Measurements from ENCODE around the gene PCDHGA11.
"Not testable (repeated sequence)": the region's sequence is repeated elsewhere in the genome, so short reads cannot be mapped to it uniquely, and the experiment has no call there.

PCDHGA11 gene

DNA sequence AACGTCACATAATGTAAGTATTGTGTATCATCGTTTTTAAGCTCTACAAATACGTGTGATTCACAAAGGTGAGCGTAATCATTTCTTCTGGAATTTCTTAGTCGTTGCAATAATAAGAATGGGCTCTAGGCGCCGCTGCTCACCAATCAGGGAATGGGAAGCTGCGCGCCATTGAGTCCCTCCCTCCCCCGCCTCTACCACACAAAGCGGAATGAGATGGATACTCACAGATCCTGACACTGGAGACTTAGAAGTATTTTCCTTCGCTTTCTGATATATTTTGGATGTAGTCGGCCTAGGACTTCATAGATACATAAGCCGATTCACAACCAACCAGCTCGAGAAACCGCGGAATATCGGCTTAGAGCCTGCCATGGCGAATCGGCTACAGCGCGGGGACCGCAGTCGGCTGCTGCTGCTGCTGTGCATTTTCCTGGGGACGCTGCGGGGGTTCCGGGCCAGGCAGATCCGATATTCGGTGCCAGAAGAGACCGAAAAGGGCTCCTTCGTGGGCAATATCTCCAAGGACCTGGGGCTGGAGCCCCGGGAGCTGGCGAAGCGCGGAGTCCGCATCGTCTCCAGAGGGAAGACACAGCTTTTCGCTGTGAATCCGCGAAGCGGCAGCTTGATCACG is at the start of gene PCDHGA11:
Gene PCDHGA11, plus strand, starts transcription at position 197 of the 634 bp plus-strand sequence. Its CDS starts 177 bp downstream, at position 374.
- DNase-seq (ENCODE audit: low spot score) = peak; percentile 44

DNA sequence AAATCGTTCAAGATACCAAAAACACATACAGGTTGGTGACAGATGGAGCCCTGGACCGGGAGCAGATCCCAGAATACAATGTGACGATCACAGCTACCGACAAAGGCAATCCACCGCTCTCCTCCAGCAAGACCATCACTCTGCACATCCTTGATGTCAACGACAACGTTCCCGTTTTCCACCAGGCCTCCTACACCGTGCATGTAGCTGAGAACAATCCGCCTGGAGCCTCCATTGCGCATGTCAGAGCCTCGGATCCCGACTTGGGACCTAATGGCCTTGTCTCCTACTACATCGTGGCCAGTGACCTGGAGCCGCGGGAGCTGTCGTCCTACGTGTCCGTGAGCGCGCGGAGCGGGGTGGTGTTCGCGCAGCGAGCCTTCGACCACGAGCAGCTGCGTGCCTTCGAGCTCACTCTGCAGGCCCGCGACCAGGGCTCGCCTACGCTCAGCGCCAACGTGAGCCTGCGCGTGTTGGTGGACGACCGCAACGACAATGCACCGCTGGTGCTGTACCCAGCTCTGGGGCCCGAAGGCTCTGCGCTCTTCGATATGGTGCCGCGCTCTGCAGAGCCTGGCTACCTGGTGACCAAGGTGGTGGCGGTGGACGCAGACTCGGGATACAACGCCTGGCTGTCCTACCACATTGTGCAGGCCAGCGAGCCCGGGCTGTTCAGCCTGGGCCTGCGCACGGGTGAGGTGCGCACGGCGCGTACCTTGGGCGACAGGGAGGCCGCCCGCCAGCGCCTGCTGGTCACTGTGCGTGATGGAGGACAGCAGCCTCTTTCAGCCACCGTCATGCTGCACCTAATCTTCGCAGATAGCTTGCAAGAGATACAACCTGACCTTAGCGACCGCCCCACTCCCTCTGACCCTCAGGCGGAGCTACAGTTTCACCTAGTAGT is 49.0 kb upstream of the PCDHGA11 start:
- DNase-seq (ENCODE audit: low spot score) = no peak

DNA sequence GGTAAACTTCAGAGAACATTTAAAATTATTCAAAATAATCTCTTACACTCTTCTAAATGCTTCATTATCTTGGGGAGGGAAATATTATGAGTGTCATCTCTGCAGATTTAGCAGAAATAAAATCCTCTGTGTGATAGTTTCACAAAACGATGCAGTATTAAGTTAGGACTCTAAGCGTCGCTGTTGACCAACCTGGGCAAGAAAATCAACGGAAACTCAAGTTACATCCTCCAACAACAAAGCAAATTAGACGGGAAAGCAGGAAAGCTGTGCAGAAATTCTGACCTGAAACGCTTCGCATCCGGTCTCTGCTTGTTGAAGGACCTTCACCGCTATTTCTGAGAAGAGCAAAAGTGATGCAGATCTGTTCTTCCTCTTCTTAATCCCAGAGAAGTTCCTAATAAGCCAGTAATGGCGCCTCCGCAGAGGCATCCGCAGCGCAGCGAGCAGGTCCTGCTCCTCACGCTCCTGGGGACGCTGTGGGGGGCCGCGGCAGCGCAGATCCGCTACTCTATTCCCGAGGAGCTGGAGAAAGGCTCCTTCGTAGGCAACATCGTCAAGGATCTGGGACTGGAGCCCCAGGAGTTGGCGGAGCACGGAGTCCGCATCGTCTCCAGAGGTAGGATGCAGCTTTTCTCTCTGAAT is 47.1 kb upstream of the PCDHGA11 start, which contains the start of gene PCDHGA6:
Gene PCDHGA6, plus strand, starts transcription at position 219 of the 645 bp plus-strand sequence. Its CDS starts 193 bp downstream, at position 412.
- peak; percentile 8 for DNase-seq (ENCODE audit: low spot score)

DNA sequence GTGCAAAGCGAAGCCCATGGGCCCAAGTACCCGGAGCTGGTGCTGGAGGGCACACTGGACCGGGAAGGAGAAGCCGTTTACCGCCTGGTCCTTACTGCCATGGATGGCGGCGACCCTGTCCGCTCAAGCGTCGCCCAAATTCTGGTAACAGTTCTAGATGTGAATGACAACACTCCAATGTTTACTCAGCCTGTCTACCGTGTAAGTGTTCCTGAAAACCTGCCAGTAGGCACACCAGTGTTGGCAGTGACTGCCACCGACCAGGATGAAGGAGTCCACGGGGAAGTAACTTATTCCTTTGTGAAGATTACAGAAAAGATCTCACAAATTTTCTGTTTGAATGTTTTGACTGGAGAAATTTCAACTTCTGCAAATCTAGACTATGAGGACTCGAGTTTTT is 46.2 kb upstream of the PCDHGA11 start:
- DNase-seq (ENCODE audit: low spot score) = no peak

DNA sequence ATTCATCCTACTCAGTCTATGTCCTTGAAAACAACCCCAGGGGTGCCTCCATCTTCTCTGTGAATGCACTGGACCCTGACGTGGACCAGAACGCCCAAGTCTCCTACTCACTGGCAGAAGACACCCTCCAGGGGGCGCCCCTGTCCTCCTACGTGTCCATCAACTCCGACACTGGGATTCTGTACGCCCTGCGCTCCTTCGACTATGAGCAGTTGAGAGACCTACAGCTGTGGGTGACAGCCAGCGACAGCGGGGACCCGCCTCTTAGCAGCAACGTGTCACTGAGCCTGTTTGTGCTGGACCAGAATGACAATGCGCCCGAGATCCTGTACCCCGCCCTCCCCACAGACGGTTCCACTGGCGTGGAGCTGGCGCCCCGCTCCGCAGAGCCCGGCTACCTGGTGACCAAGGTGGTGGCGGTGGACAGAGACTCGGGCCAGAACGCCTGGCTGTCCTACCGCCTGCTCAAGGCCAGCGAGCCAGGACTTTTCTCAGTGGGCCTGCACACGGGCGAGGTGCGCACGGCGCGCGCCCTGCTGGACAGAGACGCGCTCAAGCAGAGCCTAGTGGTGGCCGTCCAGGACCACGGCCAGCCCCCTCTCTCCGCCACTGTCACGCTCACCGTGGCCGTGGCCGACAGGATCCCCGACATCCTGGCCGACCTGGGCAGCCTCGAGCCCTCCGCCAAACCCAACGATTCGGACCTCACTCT is 45.3 kb upstream of the PCDHGA11 start:
- not testable (repeated sequence) for DNase-seq (ENCODE audit: low spot score)

DNA sequence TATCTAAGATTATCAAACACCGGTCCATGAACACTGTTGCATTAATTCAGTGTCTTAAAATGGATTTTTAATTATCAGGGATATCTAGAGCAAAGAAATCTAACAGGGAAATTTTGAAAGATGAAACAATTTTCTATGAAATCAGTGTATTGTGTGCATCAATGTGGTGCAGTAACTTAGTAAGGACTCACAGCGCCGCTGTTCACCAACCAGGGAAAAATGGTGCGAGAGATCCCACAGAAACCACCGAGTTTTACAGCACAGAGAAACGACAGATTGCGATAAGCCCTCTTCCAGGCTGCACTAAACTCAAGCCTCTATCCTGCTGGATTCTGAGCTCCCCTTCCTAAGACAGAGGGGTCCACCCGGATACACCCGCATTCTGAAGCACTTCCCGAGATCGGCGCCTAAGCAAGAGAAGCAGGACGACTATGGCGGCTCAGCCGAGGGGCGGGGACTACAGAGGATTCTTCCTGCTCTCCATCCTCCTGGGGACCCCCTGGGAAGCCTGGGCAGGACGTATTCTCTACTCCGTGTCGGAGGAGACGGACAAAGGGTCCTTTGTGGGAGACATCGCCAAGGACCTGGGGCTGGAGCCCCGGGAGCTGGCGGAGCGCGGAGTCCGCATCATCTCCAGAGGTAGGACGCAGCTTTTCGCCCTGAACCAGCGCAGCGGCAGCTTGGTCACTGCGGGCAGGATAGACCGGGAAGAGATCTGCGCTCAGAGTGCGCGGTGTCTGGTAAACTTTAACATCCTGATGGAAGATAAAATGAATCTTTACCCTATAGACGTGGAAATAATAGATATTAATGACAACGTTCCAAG is 38.2 kb upstream of the PCDHGA11 start, which contains the start of gene PCDHGA7:
Gene PCDHGA7, plus strand, starts transcription at position 274 of the 826 bp plus-strand sequence. Its CDS starts 158 bp downstream, at position 432.
- DNase-seq (ENCODE audit: low spot score) = no peak

DNA sequence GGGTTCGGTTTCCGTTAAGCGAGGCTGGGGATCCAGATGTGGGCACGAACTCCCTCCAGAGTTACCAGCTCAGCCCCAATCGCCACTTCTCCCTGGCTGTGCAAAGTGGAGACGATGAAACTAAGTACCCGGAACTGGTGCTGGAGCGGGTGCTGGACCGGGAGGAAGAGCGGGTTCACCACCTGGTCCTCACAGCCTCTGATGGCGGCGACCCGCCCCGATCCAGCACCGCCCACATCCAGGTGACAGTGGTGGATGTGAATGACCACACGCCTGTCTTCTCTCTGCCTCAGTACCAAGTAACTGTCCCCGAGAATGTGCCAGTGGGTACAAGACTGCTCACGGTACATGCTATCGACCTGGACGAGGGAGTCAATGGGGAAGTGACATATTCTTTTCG is 37.5 kb upstream of the PCDHGA11 start:
- no peak for DNase-seq (ENCODE audit: low spot score)

DNA sequence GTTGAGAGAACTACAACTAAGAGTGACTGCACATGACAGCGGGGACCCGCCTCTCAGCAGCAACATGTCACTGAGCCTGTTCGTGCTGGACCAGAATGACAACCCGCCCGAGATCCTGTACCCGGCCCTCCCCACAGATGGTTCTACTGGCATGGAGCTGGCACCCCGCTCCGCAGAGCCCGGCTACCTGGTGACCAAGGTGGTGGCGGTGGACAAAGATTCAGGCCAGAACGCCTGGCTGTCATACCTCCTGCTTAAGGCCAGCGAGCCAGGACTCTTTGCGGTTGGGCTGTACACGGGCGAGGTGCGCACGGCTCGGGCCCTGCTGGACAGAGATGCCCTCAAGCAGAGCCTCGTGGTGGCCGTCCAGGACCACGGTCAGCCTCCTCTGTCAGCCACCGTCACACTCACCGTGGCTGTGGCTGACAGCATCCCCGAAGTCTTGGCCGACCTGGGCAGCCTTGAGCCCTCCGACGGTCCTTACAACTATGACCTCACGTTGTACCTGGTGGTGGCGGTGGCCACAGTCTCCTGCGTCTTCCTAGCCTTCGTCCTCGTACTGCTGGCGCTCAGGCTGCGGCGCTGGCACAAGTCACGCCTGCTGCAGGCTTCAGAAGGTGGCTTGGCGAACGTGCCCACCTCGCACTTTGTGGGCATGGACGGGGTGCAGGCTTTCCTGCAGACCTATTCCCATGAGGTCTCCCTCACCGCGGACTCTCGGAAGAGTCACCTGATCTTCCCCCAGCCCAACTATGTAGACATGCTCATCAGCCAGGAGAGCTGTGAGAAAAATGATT is 36.2 kb upstream of the PCDHGA11 start:
- DNase-seq (ENCODE audit: low spot score) = no peak

DNA sequence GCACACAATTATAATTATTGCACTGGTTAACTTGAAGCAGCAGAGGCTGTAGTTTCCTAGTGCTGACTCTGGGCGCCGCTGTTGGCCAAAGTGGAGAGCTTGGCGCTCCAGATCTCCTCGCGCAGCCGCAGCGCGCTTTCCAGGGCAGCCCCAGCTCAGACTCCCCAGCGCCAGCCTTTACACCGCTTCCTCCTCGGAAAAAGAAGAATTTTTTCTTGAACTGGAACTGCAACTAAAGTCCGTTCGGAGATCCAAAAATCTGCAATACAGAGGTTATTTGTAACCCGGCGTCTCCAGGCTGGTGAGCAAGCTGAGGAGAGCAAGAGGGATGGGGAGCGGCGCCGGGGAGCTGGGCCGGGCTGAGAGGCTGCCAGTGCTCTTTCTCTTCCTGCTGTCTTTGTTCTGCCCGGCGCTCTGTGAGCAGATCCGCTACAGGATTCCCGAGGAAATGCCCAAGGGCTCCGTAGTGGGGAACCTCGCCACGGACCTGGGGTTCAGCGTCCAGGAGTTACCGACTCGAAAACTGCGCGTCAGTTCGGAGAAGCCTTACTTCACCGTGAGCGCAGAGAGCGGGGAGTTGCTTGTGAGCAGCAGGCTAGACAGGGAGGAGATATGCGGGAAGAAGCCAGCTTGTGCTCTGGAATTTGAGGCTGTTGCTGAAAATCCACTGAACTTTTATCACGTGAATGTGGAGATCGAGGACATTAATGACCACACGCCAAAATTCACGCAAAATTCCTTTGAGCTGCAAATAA is 33.1 kb upstream of the PCDHGA11 start, which contains the start of gene PCDHGB4:
Gene PCDHGB4, plus strand, starts transcription at position 142 of the 755 bp plus-strand sequence. Its CDS starts 187 bp downstream, at position 329.
- DNase-seq (ENCODE audit: low spot score) = peak; percentile 22

DNA sequence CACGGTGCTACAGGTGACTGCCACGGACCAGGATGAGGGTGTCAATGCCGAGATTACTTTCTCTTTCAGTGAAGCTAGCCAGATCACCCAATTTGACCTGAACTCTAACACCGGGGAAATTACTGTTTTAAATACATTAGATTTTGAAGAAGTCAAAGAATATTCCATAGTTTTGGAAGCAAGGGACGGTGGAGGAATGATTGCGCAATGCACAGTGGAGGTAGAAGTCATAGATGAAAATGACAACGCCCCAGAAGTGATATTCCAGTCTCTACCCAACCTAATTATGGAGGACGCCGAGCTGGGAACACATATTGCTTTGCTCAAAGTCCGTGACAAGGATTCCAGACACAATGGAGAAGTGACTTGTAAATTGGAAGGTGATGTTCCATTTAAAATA is 32.2 kb upstream of the PCDHGA11 start:
- DNase-seq (ENCODE audit: low spot score) = no peak

DNA sequence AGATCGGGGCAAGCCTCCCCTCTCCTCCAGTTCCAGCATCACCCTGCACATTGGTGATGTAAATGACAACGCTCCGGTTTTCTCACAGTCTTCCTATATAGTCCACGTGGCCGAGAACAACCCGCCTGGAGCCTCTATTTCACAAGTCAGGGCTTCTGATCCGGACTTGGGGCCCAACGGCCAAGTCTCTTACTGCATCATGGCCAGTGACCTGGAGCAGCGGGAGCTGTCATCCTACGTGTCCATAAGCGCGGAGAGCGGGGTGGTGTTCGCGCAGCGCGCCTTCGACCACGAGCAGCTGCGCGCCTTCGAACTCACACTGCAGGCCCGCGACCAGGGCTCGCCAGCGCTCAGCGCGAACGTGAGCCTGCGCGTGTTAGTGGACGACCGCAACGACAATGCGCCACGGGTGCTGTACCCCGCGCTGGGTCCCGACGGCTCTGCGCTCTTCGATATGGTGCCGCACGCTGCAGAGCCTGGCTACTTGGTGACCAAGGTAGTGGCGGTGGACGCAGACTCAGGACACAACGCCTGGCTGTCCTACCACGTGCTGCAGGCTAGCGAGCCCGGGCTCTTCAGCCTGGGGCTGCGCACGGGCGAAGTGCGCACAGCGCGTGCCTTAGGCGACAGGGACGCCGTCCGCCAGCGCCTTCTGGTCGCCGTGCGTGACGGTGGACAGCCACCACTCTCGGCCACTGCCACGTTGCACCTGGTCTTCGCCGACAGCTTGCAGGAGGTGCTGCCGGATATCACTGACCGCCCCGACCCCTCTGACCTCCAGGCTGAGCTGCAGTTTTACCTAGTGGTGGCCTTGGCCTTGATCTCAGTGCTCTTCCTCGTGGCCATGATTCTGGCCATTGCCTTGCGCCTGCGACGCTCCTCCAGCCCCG is 31.5 kb upstream of the PCDHGA11 start:
- no peak for DNase-seq (ENCODE audit: low spot score)

DNA sequence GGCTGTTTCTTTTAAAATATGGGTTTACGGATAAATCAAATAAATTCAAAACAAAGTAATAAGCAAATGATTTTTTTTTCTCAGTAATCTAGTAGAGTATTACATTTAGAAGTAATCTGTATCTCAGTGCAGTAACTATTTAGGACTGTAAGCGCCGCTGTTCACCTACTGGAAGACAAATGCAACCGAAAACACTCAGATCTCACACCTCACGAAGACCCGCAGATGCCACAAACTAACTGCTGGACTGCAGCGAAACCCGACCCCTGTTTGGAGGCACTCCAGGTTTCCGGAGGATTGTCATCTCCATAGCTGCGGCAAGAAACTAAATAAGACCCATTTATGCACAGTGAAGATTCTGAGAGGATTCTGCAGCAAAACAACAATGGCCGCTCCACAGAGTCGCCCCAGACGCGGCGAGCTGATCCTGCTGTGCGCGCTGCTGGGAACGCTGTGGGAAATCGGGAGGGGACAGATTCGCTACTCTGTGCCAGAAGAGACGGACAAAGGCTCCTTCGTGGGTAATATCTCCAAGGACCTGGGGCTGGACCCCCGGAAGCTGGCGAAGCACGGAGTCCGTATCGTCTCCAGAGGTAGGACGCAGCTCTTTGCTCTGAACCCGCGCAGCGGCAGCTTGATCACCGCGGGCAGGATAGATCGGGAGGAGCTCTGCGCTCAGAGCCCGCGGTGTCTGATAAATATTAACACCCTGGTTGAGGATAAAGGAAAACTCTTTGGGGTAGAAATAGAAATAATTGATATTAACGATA is 28.2 kb upstream of the PCDHGA11 start, which contains the start of gene PCDHGA8:
Gene PCDHGA8, plus strand, starts transcription at position 205 of the 770 bp plus-strand sequence. Its CDS starts 181 bp downstream, at position 386.
- no peak for DNase-seq (ENCODE audit: low spot score)

DNA sequence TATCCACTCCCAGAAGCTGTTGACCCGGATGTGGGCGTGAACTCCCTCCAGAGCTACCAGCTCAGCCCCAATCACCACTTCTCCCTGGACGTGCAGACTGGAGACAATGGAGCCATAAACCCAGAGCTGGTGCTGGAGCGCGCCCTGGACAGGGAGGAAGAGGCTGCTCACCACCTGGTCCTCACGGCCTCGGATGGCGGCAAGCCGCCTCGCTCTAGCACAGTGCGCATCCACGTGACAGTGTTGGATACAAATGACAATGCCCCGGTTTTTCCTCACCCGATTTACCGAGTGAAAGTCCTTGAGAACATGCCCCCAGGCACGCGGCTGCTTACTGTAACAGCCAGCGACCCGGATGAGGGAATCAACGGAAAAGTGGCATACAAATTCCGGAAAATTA is 27.6 kb upstream of the PCDHGA11 start:
- no peak for DNase-seq (ENCODE audit: low spot score)

DNA sequence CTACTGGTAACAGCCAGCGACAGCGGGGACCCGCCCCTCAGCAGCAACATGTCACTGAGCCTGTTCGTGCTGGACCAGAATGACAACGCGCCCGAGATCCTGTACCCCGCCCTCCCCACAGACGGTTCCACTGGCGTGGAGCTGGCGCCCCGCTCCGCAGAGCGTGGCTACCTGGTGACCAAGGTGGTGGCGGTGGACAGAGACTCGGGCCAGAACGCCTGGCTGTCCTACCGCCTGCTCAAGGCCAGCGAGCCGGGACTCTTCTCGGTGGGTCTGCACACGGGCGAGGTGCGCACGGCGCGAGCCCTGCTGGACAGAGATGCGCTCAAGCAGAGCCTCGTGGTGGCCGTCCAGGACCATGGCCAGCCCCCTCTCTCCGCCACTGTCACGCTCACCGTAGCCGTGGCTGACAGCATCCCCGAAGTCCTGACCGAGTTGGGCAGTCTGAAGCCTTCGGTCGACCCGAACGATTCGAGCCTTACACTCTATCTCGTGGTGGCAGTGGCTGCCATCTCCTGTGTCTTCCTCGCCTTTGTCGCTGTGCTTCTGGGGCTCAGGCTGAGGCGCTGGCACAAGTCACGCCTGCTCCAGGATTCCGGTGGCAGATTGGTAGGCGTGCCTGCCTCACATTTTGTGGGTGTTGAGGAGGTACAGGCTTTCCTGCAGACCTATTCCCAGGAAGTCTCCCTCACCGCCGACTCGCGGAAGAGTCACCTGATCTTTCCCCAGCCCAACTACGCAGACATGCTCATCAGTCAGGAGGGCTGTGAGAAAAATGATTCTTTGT is 26.3 kb upstream of the PCDHGA11 start:
- not testable (repeated sequence) for DNase-seq (ENCODE audit: low spot score)

DNA sequence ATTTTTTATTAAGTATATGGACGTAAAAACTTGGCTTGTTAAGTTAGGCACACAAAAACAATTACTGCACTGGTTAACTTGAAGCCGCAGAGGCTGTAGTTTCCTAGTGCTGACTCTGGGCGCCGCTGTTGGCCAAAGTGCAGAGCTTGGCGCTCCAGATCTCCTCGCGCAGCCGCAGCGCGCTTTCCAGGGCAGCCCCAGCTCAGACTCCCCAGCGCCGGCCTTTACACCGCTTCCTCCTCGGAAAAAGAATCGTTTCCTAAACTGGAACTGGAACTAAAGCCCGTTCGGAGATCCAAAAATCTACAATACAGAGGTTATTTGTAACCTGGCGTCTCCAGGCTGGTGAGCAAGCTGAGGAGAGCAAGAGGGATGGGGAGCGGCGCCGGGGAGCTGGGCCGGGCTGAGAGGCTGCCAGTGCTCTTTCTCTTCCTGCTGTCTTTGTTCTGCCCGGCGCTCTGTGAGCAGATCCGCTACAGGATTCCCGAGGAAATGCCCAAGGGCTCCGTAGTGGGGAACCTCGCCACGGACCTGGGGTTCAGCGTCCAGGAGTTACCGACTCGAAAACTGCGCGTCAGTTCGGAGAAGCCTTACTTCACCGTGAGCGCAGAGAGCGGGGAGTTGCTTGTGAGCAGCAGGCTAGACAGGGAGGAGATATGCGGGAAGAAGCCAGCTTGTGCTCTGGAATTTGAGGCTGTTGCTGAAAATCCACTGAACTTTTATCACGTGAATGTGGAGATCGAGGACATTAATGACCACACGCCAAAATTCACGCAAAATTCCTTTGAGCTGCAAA is 22.9 kb upstream of the PCDHGA11 start, which contains the start of gene PCDHGB5:
Gene PCDHGB5, plus strand, starts transcription at position 192 of the 796 bp plus-strand sequence. Its CDS starts 181 bp downstream, at position 373.
- peak; percentile 35 for DNase-seq (ENCODE audit: low spot score)

Data from CD4-positive, alpha-beta T cell treated with Interleukin-2 at 100 ng/mL for 4 hours (primary cell).